GM10266 (cell line): ENCODE measurements around the gene ZNF556.
"Not testable (repeated sequence)": the region's sequence is repeated elsewhere in the genome, so short reads cannot be mapped to it uniquely, and the experiment has no call there.

Experiments used
- DNase-seq: peaks from one replicate; pipeline ENCODE4 v3.0.0; 2012; ENCODE audit errors: extremely low spot score
- TF ChIP-seq, protein P1 (sequence below): IDR thresholded peaks from 2 replicates; pipeline ENCODE4 v1.5.1; 2012; ENCODE audit warnings: mild to moderate bottlenecking, low read depth; ENCODE audit not compliant: control insufficient read depth, insufficient read depth; ENCODE audit errors: missing control alignments

The ZNF556 gene

DNA sequence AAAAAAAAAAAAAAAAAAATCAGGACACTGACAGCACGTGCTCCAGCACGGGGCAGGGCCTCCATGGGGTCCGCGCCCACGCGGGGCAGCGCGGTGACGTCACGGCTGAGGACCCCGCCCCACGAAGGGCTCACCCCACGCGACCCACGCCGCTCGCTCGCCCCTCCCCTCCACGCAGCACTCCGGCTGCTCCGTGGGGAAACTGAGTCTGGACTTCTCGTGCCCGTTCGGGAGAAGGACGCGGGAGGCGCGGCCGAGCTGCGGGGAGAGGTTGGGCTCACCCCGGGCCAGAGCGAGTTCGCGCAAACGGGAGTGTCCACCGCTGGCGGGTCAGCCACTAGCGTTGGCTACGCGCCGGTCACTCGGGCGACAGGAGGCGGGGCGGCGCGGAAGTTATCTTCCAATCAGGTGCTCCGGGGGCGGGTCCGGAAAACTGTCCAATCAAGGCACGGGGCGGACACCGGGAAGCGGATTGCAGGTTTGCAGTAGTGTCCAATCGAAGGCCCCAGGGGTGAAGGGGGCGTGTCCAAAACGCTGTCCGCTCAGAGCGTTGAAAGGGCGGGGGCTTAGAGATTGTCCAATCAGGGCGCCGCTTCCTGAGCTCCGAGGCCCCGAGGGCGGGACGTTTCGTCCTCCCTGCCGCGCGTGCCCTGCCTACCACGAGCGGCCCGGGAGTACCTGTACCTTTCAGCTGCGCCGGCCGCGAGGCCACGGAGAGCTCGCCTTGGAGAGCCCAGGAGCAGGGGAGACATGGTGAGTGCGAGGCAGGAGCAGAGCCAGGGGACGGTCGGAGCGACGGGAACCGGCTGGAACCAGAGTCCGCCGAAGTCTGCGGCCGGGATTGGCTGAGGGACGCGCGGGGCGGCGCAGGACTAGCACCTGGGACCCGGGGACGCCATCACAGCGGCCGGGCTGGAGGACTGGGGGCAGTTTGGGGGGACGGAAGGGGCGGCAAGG lies 33.4 kb downstream of the ZNF556 start, which contains the start of gene ZNF57:
Gene ZNF57, plus strand, starts transcription at position 633 of the 957 bp plus-strand sequence. Its CDS starts 118 bp downstream, at position 751.
- TF ChIP-seq, protein P1, sequence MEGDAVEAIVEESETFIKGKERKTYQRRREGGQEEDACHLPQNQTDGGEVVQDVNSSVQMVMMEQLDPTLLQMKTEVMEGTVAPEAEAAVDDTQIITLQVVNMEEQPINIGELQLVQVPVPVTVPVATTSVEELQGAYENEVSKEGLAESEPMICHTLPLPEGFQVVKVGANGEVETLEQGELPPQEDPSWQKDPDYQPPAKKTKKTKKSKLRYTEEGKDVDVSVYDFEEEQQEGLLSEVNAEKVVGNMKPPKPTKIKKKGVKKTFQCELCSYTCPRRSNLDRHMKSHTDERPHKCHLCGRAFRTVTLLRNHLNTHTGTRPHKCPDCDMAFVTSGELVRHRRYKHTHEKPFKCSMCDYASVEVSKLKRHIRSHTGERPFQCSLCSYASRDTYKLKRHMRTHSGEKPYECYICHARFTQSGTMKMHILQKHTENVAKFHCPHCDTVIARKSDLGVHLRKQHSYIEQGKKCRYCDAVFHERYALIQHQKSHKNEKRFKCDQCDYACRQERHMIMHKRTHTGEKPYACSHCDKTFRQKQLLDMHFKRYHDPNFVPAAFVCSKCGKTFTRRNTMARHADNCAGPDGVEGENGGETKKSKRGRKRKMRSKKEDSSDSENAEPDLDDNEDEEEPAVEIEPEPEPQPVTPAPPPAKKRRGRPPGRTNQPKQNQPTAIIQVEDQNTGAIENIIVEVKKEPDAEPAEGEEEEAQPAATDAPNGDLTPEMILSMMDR: no peak
- DNase-seq: peak; percentile 99

DNA sequence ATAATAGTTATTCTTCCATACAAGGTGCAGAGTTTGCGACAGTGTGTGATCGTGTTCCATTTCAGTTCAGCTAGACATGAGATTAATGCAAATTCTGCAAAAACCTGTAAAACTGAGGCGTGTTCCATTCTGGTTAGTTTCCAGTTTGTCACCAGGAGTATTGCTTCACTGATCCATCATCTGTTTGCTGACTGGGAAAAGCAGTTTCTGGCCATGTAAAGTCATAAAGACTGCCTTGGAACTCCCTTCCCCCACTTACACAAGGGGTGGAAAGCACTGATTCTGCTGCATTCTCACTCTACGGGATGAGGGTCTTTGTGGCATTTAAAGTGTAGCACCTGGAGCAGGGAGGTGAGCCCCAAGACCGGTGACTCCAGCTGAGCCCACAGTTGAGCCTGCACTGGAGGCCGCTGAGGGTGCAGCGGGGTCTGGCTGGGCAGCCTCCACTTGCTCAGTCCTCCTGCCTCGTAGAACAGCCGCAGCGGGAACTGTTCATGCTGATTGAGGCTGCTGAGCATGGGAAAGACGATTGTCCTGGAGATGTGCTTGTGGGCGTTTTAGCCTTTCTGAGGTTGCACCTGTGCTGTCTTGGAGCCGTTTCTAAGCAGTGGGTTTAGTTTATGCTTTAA lies 35.6 kb downstream of the ZNF556 start:
- TF ChIP-seq, protein P1: no peak
- DNase-seq: no peak

DNA sequence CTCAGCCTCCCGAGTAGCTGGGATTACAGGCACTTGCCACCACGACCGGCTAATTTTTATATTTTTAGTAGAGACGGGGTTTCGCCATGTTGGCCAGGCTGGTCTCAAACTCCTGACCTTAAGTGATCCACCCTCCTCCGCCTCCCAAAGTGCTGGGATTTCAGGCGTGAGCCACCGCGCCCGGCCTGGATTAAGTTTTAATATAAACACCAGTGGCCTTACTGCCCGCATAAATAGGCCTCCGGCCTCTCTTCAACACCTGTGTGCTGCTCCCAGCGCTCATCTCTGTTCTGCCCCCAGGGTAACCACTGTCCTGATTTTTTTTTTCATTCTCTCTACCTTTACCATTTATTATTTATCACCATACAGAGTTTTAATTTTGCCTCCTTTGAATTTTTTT lies 36.2 kb downstream of the ZNF556 start:
- not testable (repeated sequence) for DNase-seq

DNA sequence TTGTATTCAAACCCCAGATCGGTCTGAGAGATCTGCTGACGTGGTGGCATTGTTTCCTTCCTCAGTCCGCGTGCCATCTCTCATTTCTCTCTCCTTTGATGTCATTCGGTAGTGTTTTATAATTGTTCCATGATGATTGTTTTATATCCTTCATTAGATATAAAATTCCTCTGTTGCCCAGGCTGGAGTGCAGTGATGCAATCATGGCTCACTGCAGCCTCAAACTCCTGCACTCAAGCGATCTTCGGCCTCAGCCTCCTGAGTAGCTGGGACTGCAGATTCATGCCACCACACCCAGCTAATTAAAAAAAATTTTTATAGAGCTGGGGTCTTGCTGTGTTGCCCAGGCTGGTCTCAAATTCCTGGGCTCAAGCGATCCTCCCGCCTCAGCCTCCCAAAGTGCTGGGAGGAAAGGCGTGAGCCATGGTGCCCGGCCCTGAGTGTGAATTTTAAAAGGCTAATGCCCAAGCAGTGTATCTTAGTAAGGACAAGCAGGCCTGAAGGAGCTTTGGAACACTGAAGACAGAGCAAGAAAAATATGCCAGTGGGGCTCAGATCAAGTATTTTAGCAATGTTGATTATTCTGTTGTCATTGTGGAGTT lies 38.9 kb downstream of the ZNF556 start:
- TF ChIP-seq, protein P1: no peak
- DNase-seq: no peak

DNA sequence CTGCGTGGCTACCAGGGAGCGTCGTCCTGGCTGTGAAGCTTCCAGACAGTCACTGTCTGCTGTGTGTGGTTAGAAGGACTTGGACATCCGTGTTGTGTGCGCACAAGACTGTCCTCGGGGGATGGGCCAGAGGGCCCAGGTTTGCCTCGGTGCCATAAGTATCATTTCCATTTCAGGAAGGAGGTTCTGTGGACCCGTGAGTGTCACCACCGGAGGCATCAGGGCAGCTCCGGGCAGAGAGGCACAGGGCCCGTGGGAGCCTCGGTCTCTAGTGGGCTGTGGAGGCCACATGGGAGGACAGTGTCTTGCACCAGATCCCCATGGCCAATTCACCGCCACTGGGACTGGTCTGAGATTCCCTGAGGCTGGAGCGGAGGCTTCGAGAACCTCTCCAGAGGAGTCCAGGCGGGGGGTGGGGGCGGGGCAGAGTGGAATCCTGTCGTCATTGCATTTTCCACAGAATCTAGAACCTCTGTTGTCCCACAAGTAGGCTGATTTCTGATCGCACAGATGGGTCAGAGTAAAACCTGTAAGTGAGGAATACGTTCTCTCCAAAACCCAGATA lies 39.6 kb downstream of the ZNF556 start:
- TF ChIP-seq, protein P1: no peak

DNA sequence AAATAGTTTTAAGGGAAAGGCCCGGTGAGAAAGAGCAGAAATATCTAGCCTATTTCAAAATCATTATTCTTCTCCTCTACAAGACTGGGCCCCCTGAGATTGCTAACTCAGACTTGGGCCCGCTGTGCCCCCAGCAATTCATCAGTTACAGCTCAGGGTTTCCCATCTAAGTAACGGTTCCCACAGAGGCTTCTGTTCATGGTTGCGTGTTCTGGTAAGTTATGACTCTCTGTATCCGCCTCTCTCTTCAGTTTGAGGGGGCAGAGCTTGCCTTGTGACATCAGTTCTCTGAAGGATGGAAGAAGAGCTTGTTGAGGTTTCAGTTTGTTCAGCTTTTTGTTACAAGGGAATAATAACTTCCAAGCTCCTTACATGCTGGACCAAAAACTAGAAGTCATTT lies 45.2 kb downstream of the ZNF556 start:
- TF ChIP-seq, protein P1: no peak
- DNase-seq: no peak

More for the DNA sequence above, 39.6 kb downstream of the ZNF556 start:
- DNase-seq: no peak
